K562 (cell line): ENCODE measurements around the gene ZSWIM4. TPM values are rescaled to one million over a fixed set of nuclear protein-coding genes. Genes with fewer than 3 reads are reported as not detected.

ENCODE experiments used
- BRD9 ChIP-seq: fragments of 450-650 bp; IDR thresholded peaks from 2 replicates; pipeline ENCODE4 v1.6.1; 2018; ENCODE audit warnings: low read depth; ENCODE audit not compliant: partially characterized antibody
- CBFB ChIP-seq: sonication (generic); formaldehyde crosslinking; IDR thresholded peaks from 2 replicates; pipeline ENCODE4 v1.4.0; 2020; ENCODE audit warnings: mild to moderate bottlenecking, missing genetic modification reagents
- ERF ChIP-seq: fragments of 450-650 bp; formaldehyde crosslinking; IDR thresholded peaks from 2 replicates; pipeline ENCODE4 v1.4.0; 2020; ENCODE audit warnings: mild to moderate bottlenecking, mixed read lengths
- ETS1 ChIP-seq: conservative IDR thresholded peaks from 2 replicates; pipeline ENCODE4 v1.6.1; 2011; ENCODE audit warnings: low read depth, mild to moderate bottlenecking, low read length; ENCODE audit not compliant: control insufficient read depth
- HCFC1 ChIP-seq: IDR thresholded peaks from 2 replicates; pipeline ENCODE4 v1.6.1; 2012; ENCODE audit warnings: low read depth, low read length, improper control_type of control experiment
- MAFF ChIP-seq: IDR thresholded peaks from 2 replicates; pipeline ENCODE4 v1.6.1; 2012; ENCODE audit warnings: low read length, improper control_type of control experiment
- MECOM ChIP-seq: fragments of 250-450 bp; sonication (Bioruptor Pico); IDR thresholded peaks from 2 replicates; pipeline ENCODE4 v1.8.0; 2022; ENCODE audit warnings: inconsistent platforms
- NFATC3 ChIP-seq: fragments of 450-650 bp; IDR thresholded peaks from 2 replicates; pipeline ENCODE4 v1.6.1; 2017; ENCODE audit warnings: mild to moderate bottlenecking
- NFIX ChIP-seq: fragments of 250-450 bp; sonication (Bioruptor Pico); IDR thresholded peaks from 2 replicates; pipeline ENCODE4 v1.4.0; 2020; ENCODE audit warnings: low read depth, mild to moderate bottlenecking, moderate library complexity
- PML ChIP-seq: IDR thresholded peaks from 2 replicates; pipeline ENCODE4 v1.6.1; 2012; ENCODE audit warnings: low read length, inconsistent platforms
- RAD51 ChIP-seq: fragments of 450-650 bp; IDR thresholded peaks from 2 replicates; pipeline ENCODE4 v1.7.1; 2016; ENCODE audit warnings: low read depth, mild to moderate bottlenecking, borderline replicate concordance
- SMARCA4 ChIP-seq: fragments of 450-650 bp; IDR thresholded peaks from 2 replicates; pipeline ENCODE4 v1.6.1; 2016
- SMARCC2 ChIP-seq: fragments of 450-650 bp; IDR thresholded peaks from 2 replicates; pipeline ENCODE4 v1.6.1; 2017; ENCODE audit warnings: antibody characterized with exemption, moderate library complexity, mild to moderate bottlenecking, low read depth
- SNIP1 ChIP-seq: fragments of 450-650 bp; IDR thresholded peaks from 2 replicates; pipeline ENCODE4 v1.7.1; 2017; ENCODE audit warnings: low read depth, mild to moderate bottlenecking
- SREBF1 ChIP-seq: fragments of 150-350 bp; IDR thresholded peaks from 2 replicates; pipeline ENCODE4 v1.6.1; 2014; ENCODE audit warnings: antibody characterized with exemption, low read depth, low read length, borderline replicate concordance
- STAT5B ChIP-seq: fragments of 250-450 bp; sonication (Bioruptor Pico); IDR thresholded peaks from 2 replicates; pipeline ENCODE4 v1.8.0; 2021; ENCODE audit warnings: mild to moderate bottlenecking, inconsistent platforms
- TAF9B ChIP-seq: fragments of 450-650 bp; IDR thresholded peaks from 2 replicates; pipeline ENCODE4 v1.6.1; 2018; ENCODE audit warnings: mild to moderate bottlenecking; ENCODE audit not compliant: partially characterized antibody
- THRA ChIP-seq: fragments of 450-650 bp; IDR thresholded peaks from 2 replicates; pipeline ENCODE4 v1.6.1; 2017; ENCODE audit warnings: mild to moderate bottlenecking, moderate library complexity
- ZBTB2 ChIP-seq: fragments of 450-650 bp; IDR thresholded peaks from 2 replicates; pipeline ENCODE4 v1.6.1; 2016; ENCODE audit warnings: antibody characterized with exemption
- ZKSCAN8 ChIP-seq: fragments of 200-800 bp; sonication (Bioruptor generic); IDR thresholded peaks from 2 replicates; pipeline ENCODE4 v1.6.1; 2016; ENCODE audit warnings: missing genetic modification characterization, missing compliant biosample characterization
- ZNF740 ChIP-seq, 3 experiments: fragments of 200-800 bp in 1 of 3; sonication (Bioruptor generic) in 1 of 3; sonication (generic) in 1 of 3; formaldehyde crosslinking in 1 of 3; IDR thresholded peaks; 2 replicates each; pipeline versions ENCODE4 v1.6.1 to v1.8.0; 2016 to 2022; ENCODE audit warnings: mild to moderate bottlenecking in 2 of 3, missing compliant biosample characterization in 2 of 3, missing genetic modification characterization in 2 of 3, missing genetic modification reagents in 1 of 3
- polyA plus RNA-seq, 8 experiments: library from polyadenylated mRNA; depleted of rRNA in 4 of 8; stranded (reverse) in 5 of 8; unstranded in 3 of 8; fragments of >200 nt; fragmentation: Nextera tagmentation in 2 of 8; fragmentation: Illumina TruSeq in 1 of 8; extraction: Ambion mirVana in 2 of 8; extraction: Trizol in 1 of 8; gene quantifications; 2 replicates each; pipeline versions ENCODE4 v1.2.1 to v1.2.3, GENCODE V29; 2011 to 2014; ENCODE audit warnings: inconsistent platforms in 1 of 8, missing spikeins in 1 of 8
- total RNA-seq, 7 experiments: library from RNA; depleted of rRNA in 6 of 7; stranded (reverse); fragments of >200 nt in 6 of 7; fragmentation: Illumina TruSeq in 2 of 7; extraction: Trizol in 2 of 7; gene quantifications; 2 replicates each; pipeline versions ENCODE4 v1.2.1 to v1.2.3, GENCODE V29; 2011 to 2021; ENCODE audit warnings: low replicate concordance in 1 of 7

The ZSWIM4 gene
- total and polyA plus RNA-seq, 9 of the 15 experiments (the other 6 are each of a cell fraction or from before 2014, with no cell fraction given): 0.25 to 3.7 (median 0.79) TPM; not detected in 2

- TF ChIP-seq SNIP1: no peak
- TF ChIP-seq CBFB (CRISPR knock-in tag): peak; percentile 22; the same call in 1 of the 2 replicates
- no peak for TF ChIP-seq THRA
- TF ChIP-seq TAF9B: no peak
- TF ChIP-seq NFIX: no peak
- TF ChIP-seq RAD51: peak; percentile 34; the same call in 1 of the 2 replicates
- TF ChIP-seq BRD9: peak; percentile 82
- peak; percentile 42; the same call in 1 of the 2 replicates for TF ChIP-seq SREBF1
- peak; percentile 79 for TF ChIP-seq SMARCA4
- peak; percentile 71; the same call in 1 of the 2 replicates for TF ChIP-seq ETS1
- TF ChIP-seq SMARCC2: peak; percentile 54
- TF ChIP-seq PML: no peak; the same call in 1 of the 2 replicates
- no peak for TF ChIP-seq ERF (CRISPR knock-in tag)
- no peak for TF ChIP-seq STAT5B (CRISPR knock-in tag)
- TF ChIP-seq HCFC1: peak; percentile 58
- no peak for TF ChIP-seq NFATC3
- no peak for TF ChIP-seq MECOM (CRISPR knock-in tag)
- TF ChIP-seq ZBTB2: peak; percentile 61; the same call in 1 of the 2 replicates
- 0 out of 2 replicates have a peak, but pooled peaks have one; percentile 34 for TF ChIP-seq ZNF740 (CRISPR knock-in tag; IDR thresholded peaks at IDR 0.05)
- TF ChIP-seq ZNF740 (tag; IDR thresholded peaks at IDR 0.05): no peak
- no peak for TF ChIP-seq ZKSCAN8
- peak; percentile 72 for TF ChIP-seq MAFF
These were observed 85.1 kb downstream of the ZSWIM4 start (continued) for GRCh38 chr19:13880059-13881043.
